Brain microvascular endothelial cell (primary cell): ENCODE data around the gene LIF.

Source experiments
- DNase-seq: peaks from one replicate; pipeline ENCODE4 v3.0.0-alpha.2; 2020
- H3K27ac ChIP-seq: fragments of 250-450 bp; sonication (Bioruptor Pico); 2 replicates; pipeline ENCODE4 v1.5.1; 2020; ENCODE audit warnings: mild to moderate bottlenecking, moderate library complexity
- H3K27me3 ChIP-seq: fragments of 250-450 bp; sonication (Bioruptor Pico); replicated peaks from 2 replicates; pipeline ENCODE4 v1.5.1; 2020; ENCODE audit warnings: mild to moderate bottlenecking
- H3K36me3 ChIP-seq: fragments of 250-450 bp; sonication (Bioruptor Pico); replicated peaks from 2 replicates; pipeline ENCODE4 v1.5.1; 2020; ENCODE audit warnings: mild to moderate bottlenecking
- H3K4me3 ChIP-seq: 2 replicates; pipeline ENCODE4 v1.5.1; 2011; ENCODE audit warnings: low read depth, mild to moderate bottlenecking, control low read depth, low read length, moderate library complexity
- in situ Hi-C: cut with HindIII; loops from 2 replicates; pipeline ENCODE4 v1.10.0; 2017; ENCODE audit warnings: low sequenced_read_pairs, low pct_ligation_motif_present
- TF ChIP-seq, protein P1 (sequence below): IDR thresholded peaks from 2 replicates; pipeline ENCODE4 v1.5.1; 2011; ENCODE audit warnings: low read depth, mild to moderate bottlenecking, moderate library complexity, low read length, control low read depth, inconsistent platforms; ENCODE audit errors: missing control alignments

Gene LIF

DNA sequence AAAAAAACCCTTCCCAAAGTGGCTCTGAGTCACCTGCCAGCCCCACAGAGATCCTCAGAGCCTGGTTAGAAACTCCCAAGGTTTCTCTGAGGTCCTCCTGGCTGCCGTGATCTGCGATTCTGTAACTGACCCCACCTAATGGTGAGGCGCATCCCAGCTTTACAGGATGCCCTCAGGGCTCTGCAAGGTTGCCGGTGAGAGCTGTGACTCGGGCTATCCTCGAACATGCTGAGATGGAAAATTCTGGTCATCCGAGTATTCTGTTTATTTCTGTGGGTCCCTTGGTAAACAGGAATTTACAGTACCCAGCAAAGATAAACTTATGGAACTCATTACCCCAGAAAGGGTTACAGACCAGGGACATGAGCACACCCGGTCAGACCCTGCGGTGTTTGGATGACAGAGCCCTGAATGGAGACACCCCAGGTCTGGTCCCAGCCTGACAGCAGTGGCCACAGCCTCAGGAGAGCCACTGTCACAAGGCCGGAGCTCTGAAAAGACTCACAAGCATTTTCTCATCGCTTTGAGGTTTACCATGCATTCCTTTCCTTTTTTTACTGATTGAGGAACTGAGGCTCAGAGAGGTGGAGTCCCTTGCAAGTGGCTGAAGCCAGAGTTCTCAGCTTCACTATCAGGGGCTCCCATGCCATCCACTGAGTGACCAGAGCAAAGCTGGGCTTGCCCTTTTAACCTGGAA, 22.2 kb downstream of the LIF start:
- no peak overlapping the region for H3K4me3 ChIP-seq
- in situ Hi-C loops, result no loop called here
- no peaks in the 10 kb centered on the region for H3K36me3 ChIP-seq
- peak overlapping the region; percentile 22 for H3K27ac ChIP-seq
- DNase-seq, result no peak
- H3K27me3 ChIP-seq, result no peaks in the 10 kb centered on the region
- TF ChIP-seq, protein P1, sequence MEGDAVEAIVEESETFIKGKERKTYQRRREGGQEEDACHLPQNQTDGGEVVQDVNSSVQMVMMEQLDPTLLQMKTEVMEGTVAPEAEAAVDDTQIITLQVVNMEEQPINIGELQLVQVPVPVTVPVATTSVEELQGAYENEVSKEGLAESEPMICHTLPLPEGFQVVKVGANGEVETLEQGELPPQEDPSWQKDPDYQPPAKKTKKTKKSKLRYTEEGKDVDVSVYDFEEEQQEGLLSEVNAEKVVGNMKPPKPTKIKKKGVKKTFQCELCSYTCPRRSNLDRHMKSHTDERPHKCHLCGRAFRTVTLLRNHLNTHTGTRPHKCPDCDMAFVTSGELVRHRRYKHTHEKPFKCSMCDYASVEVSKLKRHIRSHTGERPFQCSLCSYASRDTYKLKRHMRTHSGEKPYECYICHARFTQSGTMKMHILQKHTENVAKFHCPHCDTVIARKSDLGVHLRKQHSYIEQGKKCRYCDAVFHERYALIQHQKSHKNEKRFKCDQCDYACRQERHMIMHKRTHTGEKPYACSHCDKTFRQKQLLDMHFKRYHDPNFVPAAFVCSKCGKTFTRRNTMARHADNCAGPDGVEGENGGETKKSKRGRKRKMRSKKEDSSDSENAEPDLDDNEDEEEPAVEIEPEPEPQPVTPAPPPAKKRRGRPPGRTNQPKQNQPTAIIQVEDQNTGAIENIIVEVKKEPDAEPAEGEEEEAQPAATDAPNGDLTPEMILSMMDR, result peak; percentile 21

DNA sequence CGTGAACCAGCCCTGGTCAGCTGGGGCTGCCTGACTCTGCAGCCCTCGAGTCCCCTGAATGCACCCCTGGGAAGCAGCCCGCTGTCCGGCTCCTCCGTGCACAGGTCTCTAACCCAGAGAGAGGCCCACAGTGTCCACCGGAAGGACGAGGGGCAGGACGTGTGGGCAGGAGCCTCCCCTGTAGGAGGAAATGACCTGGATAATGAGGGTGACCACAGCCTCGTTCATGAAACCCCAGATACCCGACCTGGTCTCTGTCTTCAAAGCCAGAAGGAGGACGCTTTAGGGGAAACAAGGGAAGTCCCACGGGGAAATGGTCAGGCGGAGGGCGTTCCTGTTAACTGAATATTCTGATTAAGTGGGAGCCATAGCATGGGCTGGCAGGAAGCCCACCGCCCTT, 23.3 kb downstream of the LIF start:
- no peaks in the 10 kb centered on the region for H3K27me3 ChIP-seq
- H3K4me3 ChIP-seq, result no peak overlapping the region
- no peak for DNase-seq
- H3K27ac ChIP-seq, result no peak overlapping the region
- TF ChIP-seq, protein P1, result no peak
- in situ Hi-C loops, result no loop called here
- no peaks in the 10 kb centered on the region for H3K36me3 ChIP-seq

DNA sequence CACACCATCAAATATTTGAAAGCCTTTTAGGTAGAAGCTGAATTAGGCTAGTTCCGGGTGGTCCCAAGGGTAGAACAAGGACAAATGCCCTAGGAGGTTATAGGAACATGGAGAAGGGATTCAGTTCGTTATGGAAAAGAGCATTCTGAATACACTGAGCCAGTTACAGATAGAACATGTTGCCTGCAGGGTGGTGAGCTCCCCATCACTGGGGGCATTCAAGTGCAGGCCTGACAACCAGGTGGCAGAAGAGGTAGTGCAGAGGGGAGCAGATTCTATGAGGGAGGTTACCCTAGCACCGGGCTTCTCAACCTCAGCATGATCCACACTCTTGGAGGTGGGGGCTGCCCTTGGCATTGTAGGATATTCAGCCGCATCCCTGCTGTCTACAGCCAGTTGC, 24.2 kb downstream of the LIF start:
- H3K36me3 ChIP-seq, result no peaks in the 10 kb centered on the region
- no peaks in the 10 kb centered on the region for H3K27me3 ChIP-seq
- no peak for DNase-seq
- in situ Hi-C loops, result no loop called here
- TF ChIP-seq, protein P1, result no peak
- H3K4me3 ChIP-seq, result no peak overlapping the region
- H3K27ac ChIP-seq, result no peak overlapping the region

DNA sequence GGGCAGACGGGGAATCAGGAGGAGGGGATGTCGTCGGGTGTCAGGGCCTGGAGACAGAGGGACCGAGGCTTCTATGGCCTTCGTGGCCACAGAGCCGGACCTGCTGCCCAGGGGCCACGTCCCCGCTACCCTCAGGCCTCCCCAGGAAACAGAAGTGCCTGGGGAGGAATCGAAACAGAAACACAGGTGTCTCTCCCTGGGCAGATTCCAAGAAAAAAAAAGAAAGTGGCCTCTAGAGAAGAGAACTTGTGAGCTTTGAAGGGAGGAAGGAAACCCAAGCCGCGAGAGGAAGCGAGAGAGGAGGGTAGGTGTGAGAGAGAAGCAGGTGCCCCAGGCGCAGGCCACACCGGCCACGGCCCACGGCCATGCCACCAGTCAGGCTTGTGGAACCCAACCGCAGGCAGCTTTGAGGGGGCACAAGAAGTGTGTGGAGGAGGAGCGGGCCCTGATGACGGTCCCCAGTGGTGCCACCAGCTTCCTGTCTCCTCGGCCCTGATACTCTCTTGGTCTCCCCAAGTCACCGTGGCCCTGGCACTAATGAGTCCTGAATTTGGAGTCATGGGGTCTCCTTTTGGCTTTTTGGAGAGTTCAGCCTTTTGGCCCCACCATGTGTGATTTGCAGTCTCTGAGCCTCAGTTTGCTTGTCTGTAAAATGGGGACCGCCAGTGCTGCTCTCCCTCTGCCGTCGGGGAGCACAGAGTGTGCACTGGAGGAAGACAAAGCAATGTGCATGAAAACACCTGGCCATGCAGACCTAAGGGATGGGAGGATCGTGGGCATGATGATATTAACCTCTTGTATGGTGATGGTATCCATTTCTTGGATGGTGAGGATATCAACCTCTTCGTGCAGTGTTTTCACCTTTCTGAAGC, 25.2 kb downstream of the LIF start:
- H3K27ac ChIP-seq, result no peak overlapping the region
- H3K4me3 ChIP-seq, result no peak overlapping the region
- no peaks in the 10 kb centered on the region for H3K27me3 ChIP-seq
- DNase-seq, result no peak
- in situ Hi-C loops, result no loop called here
- H3K36me3 ChIP-seq, result no peaks in the 10 kb centered on the region
- TF ChIP-seq, protein P1, result no peak

DNA sequence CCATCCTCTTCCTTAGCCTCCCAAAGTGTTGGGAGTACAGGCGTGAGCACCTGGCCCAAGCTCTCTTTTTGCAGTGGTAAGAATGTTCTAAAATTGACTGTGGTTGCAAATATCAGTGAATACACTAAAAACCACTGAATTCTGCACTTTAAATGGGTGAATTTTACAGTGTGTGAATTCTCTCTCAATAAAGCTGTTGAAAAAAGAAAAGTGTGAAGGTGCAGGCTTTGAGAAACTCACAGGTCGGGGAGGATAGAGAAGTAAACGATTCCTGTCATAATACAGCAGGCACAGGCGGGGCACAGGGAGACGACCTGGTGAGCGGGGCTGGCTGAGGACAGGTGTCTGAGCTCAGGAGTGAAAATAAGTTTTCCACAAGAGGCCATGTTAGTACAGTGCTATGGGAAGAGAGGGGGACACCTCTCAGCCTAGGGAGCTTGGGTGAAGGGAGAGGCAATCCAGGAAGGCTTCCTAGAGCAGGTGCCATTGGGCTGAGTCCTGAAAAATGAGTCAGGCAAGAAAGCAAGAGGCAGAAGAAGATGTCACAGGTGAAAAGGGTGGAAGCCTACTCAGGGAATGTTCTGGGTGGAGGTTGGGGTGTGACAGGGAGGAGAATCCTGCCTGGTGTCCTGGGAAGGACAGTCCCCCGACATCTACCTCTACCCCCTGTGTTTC, 26.1 kb downstream of the LIF start:
- no peaks in the 10 kb centered on the region for H3K27me3 ChIP-seq
- in situ Hi-C loops, result no loop called here
- no peaks in the 10 kb centered on the region for H3K36me3 ChIP-seq
- DNase-seq, result no peak
- H3K27ac ChIP-seq, result no peak overlapping the region
- TF ChIP-seq, protein P1, result no peak
- H3K4me3 ChIP-seq, result no peak overlapping the region
